HG03565 (cell line): Measurements from ENCODE around the gene DIP2A.

ENCODE experiments used
- ATAC-seq: cut with Tn5 transposase; IDR thresholded peaks from one replicate; pipeline ENCODE4 v1.9.1; 2021; ENCODE audit warnings: mild to moderate bottlenecking, moderate library complexity; ENCODE audit not compliant: unreplicated experiment

DIP2A gene

DNA sequence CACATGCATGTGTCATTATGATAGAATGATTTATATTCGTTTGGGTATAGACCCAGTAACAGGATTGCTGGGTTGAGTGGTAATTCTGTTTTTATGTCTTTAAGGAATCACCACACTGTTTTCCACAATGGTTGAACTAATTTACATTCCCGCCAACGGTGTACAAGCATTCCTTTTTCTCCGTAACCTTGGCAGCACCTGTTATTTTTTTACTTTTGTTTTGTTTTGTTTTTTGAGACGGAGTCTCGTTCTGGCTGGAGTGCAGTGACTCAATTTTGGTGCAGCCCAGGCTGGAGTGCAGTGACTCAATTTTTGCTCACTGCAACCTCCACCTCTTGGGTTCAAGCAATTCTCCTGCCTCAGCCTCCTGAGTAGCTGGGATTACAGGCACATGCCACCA lies 154.7 kb downstream of the DIP2A start:
- no peak for ATAC-seq

GRCh38 chr21:46616050-46616449 lies 157.4 kb downstream of the DIP2A start:
- ATAC-seq = no peak

GRCh38 chr21:46616656-46617055 lies 158.0 kb downstream of the DIP2A start:
- no peak for ATAC-seq

GRCh38 chr21:46617267-46618051 lies 158.8 kb downstream of the DIP2A start:
- ATAC-seq = no peak

DNA sequence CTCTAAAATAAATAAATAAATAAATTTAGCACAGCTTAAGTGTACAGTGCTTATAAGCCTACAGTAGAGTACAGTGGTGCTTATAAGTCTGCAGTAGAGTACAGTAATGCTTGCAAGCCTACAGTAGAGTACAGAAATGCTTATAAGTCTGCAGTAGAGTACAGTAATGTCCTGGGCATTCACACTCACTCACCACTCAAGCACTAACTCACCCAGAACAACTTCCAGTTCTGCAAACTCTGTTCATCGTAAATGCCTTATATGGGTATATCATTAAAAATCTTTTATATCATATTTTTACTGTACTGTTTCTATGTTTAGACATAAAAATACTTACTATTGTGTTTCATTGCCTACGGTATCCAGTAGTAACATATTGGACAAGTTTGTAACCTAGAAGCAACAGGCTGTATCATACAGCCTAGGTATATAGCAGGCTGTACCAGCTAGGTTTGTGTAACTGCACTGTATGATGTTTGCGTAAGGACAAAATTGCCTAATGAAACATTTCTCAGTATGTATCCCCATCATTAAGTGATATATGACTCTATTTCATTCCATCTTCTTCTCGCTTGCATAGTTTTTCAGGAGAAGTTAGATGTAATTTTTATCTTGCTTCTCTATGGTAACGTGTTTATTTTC lies 160.2 kb downstream of the DIP2A start:
- no peak for ATAC-seq
